ENCODE data around the gene RUNX1. TPM values are rescaled to one million over a fixed set of nuclear protein-coding genes. Genes with fewer than 3 reads are reported as not detected.

RUNX1 gene
- total and polyA plus RNA-seq, 2 of the 13 experiments (the other 11 are each of a cell fraction or from before 2014, with no cell fraction given) = 5.4 to 6.4 TPM

GRCh38 chr21:34745557-34746255 lies 303.4 kb downstream of the RUNX1 start (continued):
- TF ChIP-seq, protein P1, sequence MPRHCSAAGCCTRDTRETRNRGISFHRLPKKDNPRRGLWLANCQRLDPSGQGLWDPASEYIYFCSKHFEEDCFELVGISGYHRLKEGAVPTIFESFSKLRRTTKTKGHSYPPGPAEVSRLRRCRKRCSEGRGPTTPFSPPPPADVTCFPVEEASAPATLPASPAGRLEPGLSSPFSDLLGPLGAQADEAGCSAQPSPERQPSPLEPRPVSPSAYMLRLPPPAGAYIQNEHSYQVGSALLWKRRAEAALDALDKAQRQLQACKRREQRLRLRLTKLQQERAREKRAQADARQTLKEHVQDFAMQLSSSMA (CRISPR knock-in tag; IDR thresholded peaks at IDR 0.05) = no peak
- peak; percentile 32 for TF ChIP-seq GABPA (IDR thresholded peaks at IDR 0.05; ENCODE audit: low read depth, low read length)
- peak; percentile 85 for TF ChIP-seq GABPA (CRISPR knock-in tag; IDR thresholded peaks at IDR 0.05; ENCODE audit: low read depth)
- TF ChIP-seq PPARG (CRISPR knock-in tag; conservative IDR thresholded peaks at IDR 0.05) = no peak; the same call in 1 of the 2 replicates
- TF ChIP-seq NFE2 (CRISPR knock-in tag; IDR thresholded peaks at IDR 0.05) = no peak
- TF ChIP-seq ZNF883 (CRISPR knock-in tag; IDR thresholded peaks at IDR 0.05; ENCODE audit: not compliant biosample characterization) = peak; percentile 31
- TF ChIP-seq ZNF781 (CRISPR knock-in tag; IDR thresholded peaks at IDR 0.05; ENCODE audit: borderline replicate concordance, not compliant biosample characterization) = peak; percentile 66
- TF ChIP-seq KDM4B (CRISPR knock-in tag; IDR thresholded peaks at IDR 0.05) = no peak
- peak; percentile 36; the same call in 1 of the 2 replicates for TF ChIP-seq ZNF574 (CRISPR knock-in tag; IDR thresholded peaks at IDR 0.05)
- TF ChIP-seq CBX1 (IDR thresholded peaks at IDR 0.05; ENCODE audit: low read depth) = peak; percentile 39
- peak; percentile 71 for TF ChIP-seq MIXL1 (CRISPR knock-in tag; IDR thresholded peaks at IDR 0.05)
- TF ChIP-seq, protein P2, sequence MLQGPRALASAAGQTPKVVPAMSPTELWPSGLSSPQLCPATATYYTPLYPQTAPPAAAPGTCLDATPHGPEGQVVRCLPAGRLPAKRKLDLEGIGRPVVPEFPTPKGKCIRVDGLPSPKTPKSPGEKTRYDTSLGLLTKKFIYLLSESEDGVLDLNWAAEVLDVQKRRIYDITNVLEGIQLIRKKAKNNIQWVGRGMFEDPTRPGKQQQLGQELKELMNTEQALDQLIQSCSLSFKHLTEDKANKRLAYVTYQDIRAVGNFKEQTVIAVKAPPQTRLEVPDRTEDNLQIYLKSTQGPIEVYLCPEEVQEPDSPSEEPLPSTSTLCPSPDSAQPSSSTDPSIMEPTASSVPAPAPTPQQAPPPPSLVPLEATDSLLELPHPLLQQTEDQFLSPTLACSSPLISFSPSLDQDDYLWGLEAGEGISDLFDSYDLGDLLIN (CRISPR knock-in tag; IDR thresholded peaks at IDR 0.05; ENCODE audit: borderline replicate concordance) = no peak
- 0 out of 2 replicates have a peak, but pooled peaks have one; percentile 6 for TF ChIP-seq ZNF644 (CRISPR knock-in tag; IDR thresholded peaks at IDR 0.05; ENCODE audit: low read depth)
- no peak for TF ChIP-seq ZNF615 (CRISPR knock-in tag; IDR thresholded peaks at IDR 0.05; ENCODE audit: borderline replicate concordance)
- TF ChIP-seq ZSCAN12 (CRISPR knock-in tag; IDR thresholded peaks at IDR 0.05) = no peak
- no peak for TF ChIP-seq KLF9 (CRISPR knock-in tag; IDR thresholded peaks at IDR 0.05; ENCODE audit: low read depth)
- TF ChIP-seq TBX2 (CRISPR knock-in tag; IDR thresholded peaks at IDR 0.05; ENCODE audit: borderline replicate concordance) = peak; percentile 59; the same call in 1 of the 2 replicates
- TF ChIP-seq ZSCAN20 (CRISPR knock-in tag; IDR thresholded peaks at IDR 0.05; ENCODE audit: borderline replicate concordance) = no peak
- no peak for TF ChIP-seq ZNF580 (CRISPR knock-in tag; IDR thresholded peaks at IDR 0.05; ENCODE audit: borderline replicate concordance, low read depth)
- peak; percentile 60; the same call in 1 of the 2 replicates for TF ChIP-seq IRF2 (CRISPR knock-in tag; IDR thresholded peaks at IDR 0.05)
- 0 out of 2 replicates have a peak, but pooled peaks have one; percentile 33 for TF ChIP-seq HMGXB3 (CRISPR knock-in tag; IDR thresholded peaks at IDR 0.05; ENCODE audit: borderline replicate concordance)

Data from HepG2 (cell line).